ENCODE data around the gene RPS25.

The RPS25 gene

DNA sequence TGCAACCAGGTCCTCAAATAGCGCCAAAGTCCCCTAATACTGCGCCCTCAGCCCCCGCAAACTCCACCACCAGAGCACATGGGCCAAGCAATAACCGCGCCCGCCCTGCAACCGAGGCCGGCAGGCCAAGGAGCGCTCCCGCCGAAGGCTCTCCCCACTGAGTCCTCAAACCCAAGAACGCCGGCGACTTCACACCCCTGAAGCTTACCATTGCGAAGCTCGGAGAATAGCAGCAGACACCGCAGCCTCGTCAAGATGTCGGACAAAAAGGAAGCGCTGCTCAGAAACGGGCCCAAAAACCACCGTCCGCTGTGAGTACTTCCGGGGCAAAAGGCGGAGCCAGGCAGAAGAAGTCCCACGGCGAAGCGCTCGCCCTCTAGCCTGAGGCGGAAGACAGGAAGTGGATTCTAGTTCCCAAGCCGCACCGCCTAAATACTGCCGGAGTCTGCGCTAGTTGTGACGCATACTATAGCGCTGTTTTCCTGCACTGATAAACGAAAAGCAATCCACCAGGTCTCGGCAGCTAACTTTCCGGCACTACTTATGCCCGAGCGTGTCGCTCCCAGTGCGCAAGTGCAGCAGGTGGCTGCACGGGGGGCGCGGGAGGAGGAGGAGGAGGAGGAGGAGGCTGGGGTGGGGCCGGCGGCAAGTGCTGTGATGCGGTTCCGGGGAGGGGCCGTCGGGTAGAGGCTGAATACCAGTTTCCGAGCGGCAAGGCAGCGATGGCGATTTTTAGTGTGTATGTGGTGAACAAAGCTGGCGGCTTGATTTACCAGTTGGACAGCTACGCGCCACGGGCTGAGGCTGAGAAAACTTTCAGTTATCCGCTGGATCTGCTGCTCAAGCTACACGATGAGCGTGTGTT lies at the start of gene RPS25, which contains the start of gene TRAPPC4:
RPS25 (minus strand) TSS at position 270 of the 865 bp plus-strand sequence; CDS start at position 211, 59 bp downstream.
TRAPPC4 (plus strand) TSS at position 693 of the 865 bp plus-strand sequence; CDS start at position 723, 30 bp downstream.
- H3K4me2 ChIP-seq (ENCODE audit: low read depth, low read length, poor library complexity, severe bottlenecking): peak within 1 kb of the TSS; percentile 68
- H3K9me3 ChIP-seq (ENCODE audit: insufficient read depth, low read length): no peaks in the 10 kb centered on the region
- no peaks in the 10 kb centered on the region for H3K27me3 ChIP-seq (ENCODE audit: low read length)
- H3K27ac ChIP-seq (ENCODE audit: low read depth, low read length): peak within 1 kb of the TSS; percentile 96
- TF ChIP-seq, protein P1, sequence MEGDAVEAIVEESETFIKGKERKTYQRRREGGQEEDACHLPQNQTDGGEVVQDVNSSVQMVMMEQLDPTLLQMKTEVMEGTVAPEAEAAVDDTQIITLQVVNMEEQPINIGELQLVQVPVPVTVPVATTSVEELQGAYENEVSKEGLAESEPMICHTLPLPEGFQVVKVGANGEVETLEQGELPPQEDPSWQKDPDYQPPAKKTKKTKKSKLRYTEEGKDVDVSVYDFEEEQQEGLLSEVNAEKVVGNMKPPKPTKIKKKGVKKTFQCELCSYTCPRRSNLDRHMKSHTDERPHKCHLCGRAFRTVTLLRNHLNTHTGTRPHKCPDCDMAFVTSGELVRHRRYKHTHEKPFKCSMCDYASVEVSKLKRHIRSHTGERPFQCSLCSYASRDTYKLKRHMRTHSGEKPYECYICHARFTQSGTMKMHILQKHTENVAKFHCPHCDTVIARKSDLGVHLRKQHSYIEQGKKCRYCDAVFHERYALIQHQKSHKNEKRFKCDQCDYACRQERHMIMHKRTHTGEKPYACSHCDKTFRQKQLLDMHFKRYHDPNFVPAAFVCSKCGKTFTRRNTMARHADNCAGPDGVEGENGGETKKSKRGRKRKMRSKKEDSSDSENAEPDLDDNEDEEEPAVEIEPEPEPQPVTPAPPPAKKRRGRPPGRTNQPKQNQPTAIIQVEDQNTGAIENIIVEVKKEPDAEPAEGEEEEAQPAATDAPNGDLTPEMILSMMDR (IDR thresholded peaks at IDR 0.05; ENCODE audit: insufficient read depth, low read length, poor library complexity, severe bottlenecking): no peak
- no peak for TF ChIP-seq EZH2phosphoT487 (conservative IDR thresholded peaks at IDR 0.05; ENCODE audit: low read length)
- peaks cover 53% of the 10 kb centered on the region for H3F3A ChIP-seq (ENCODE audit: insufficient read depth)
- H4K20me1 ChIP-seq (ENCODE audit: low read depth, low read length): peaks cover 4% of the 10 kb centered on the region; the same call in 1 of the 2 replicates
- peak within 1 kb of the TSS; percentile 92 for H3K4me3 ChIP-seq (ENCODE audit: insufficient read depth, low read length, poor library complexity, severe bottlenecking)
- peak within 1 kb of the TSS; percentile 96 for H3K9ac ChIP-seq (ENCODE audit: low read length)
- H3K79me2 ChIP-seq (ENCODE audit: insufficient read depth, low read length): peaks cover 56% of the 10 kb centered on the region
- H2AFZ ChIP-seq (ENCODE audit: low read depth, low read length, severe bottlenecking): peak within 1 kb of the TSS; percentile 82
- H3K36me3 ChIP-seq (ENCODE audit: low read length): peaks cover 25% of the 10 kb centered on the region
- H3K9me2 ChIP-seq (replicated peaks; ENCODE audit: insufficient read depth, low read length): no peaks in the 10 kb centered on the region

DNA sequence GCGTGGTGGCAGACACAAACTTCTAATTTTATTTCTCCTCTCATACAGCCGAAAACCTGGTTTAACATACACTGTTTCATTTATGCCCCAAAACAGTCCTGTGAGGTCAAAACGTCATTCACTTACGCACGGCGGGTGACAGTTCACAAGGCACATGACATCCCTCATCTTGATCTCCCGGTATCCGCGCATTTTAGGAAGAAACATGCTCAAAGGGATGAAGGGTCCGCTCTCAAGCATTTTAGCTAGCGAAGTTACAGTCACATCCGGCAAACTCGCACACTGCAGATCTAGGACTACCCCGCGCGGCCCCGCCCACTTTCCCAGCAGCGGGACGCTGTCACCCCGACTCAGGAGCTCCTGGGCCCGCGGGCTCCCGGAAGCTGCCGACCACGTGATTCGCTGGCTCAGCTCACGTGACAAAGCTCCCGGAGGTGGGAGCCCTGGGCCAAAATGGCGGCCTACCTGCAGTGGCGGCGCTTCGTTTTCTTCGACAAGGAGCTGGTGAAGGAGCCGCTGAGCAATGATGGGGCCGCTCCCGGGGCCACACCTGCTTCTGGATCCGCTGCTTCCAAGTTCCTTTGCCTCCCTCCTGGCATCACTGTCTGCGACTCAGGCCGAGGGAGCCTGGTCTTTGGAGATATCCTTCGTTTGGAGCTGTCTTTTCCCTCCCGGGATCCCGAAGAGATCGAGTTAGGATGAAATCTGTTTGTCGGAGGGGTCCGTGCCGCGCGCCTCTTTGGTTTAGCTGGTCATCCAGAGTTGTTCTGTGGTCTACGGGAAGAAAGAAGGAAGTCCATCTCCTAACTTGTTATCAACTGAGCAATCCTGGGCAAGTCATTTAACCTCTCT lies 49.5 kb upstream of the RPS25 start, which contains the start of gene VPS11:
VPS11 (plus strand) TSS at position 448 of the 852 bp plus-strand sequence; CDS start at position 454, 6 bp downstream.
- no peak for TF ChIP-seq EZH2phosphoT487 (conservative IDR thresholded peaks at IDR 0.05; ENCODE audit: low read length)
- TF ChIP-seq, protein P1 (IDR thresholded peaks at IDR 0.05; ENCODE audit: insufficient read depth, low read length, poor library complexity, severe bottlenecking): no peak
- H3K27me3 ChIP-seq (ENCODE audit: low read length): no peaks in the 10 kb centered on the region
- peaks cover 35% of the 10 kb centered on the region for H3K79me2 ChIP-seq (ENCODE audit: insufficient read depth, low read length)
- no peaks in the 10 kb centered on the region for H3K9me3 ChIP-seq (ENCODE audit: insufficient read depth, low read length)
- peaks cover 3% of the 10 kb centered on the region; the same call in 1 of the 2 replicates for H3K36me3 ChIP-seq (ENCODE audit: low read length)
- H3K4me3 ChIP-seq (ENCODE audit: insufficient read depth, low read length, poor library complexity, severe bottlenecking): peak within 1 kb of the TSS; percentile 98
- no peaks in the 10 kb centered on the region for H4K20me1 ChIP-seq (ENCODE audit: low read depth, low read length)
- H3F3A ChIP-seq (ENCODE audit: insufficient read depth): peaks cover 14% of the 10 kb centered on the region; the same call in 1 of the 2 replicates
- H2AFZ ChIP-seq (ENCODE audit: low read depth, low read length, severe bottlenecking): peak within 1 kb of the TSS; percentile 88
- H3K9ac ChIP-seq (ENCODE audit: low read length): peak within 1 kb of the TSS; percentile 84
- no peaks in the 10 kb centered on the region for H3K9me2 ChIP-seq (replicated peaks; ENCODE audit: insufficient read depth, low read length)
- peak within 1 kb of the TSS; percentile 70 for H3K27ac ChIP-seq (ENCODE audit: low read depth, low read length)
- peak within 1 kb of the TSS; percentile 88 for H3K4me2 ChIP-seq (ENCODE audit: low read depth, low read length, poor library complexity, severe bottlenecking)

DNA sequence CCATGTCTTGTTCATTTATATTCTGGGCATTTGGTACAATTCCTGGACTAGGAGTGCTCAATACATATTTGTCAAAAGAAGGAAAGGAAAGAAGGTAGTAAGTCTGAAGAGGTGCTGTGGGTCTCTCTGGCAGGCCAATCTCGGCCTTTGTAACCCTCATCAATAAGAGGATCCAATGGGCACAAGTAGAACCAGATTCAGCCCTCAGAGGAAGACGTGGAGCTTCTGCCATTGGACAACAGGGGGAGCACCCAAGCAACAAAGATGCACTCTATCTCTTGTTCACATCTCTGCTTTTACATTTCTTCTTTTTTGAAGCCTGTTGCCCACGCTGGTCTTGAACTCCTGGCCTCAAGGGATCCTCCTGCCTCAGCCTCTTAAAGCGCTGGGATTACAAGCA lies 47.2 kb upstream of the RPS25 start:
- Histone ChIP-seq H3K4me2 (ENCODE audit: low read depth, low read length, poor library complexity, severe bottlenecking) (no peak overlapping the region), H3K9me2 (replicated peaks; ENCODE audit: insufficient read depth, low read length) (no peaks in the 10 kb centered on the region), H3K79me2 (ENCODE audit: insufficient read depth, low read length) (peaks cover 35% of the 10 kb centered on the region), H2AFZ (ENCODE audit: low read depth, low read length, severe bottlenecking) (no peak overlapping the region), H4K20me1 (ENCODE audit: low read depth, low read length) (no peaks in the 10 kb centered on the region), H3K27me3 (ENCODE audit: low read length) (no peaks in the 10 kb centered on the region), H3K9ac (ENCODE audit: low read length) (no peak overlapping the region), H3K36me3 (ENCODE audit: low read length) (no peaks in the 10 kb centered on the region; the same call in 1 of the 2 replicates), H3K9me3 (ENCODE audit: insufficient read depth, low read length) (no peaks in the 10 kb centered on the region), H3K27ac (ENCODE audit: low read depth, low read length) (no peak overlapping the region), H3K4me3 (ENCODE audit: insufficient read depth, low read length, poor library complexity, severe bottlenecking) (no peak overlapping the region), H3F3A (ENCODE audit: insufficient read depth) (peaks cover 14% of the 10 kb centered on the region; the same call in 1 of the 2 replicates)
- no peak for TF ChIP-seq EZH2phosphoT487 (conservative IDR thresholded peaks at IDR 0.05; ENCODE audit: low read length)
- TF ChIP-seq, protein P1 (IDR thresholded peaks at IDR 0.05; ENCODE audit: insufficient read depth, low read length, poor library complexity, severe bottlenecking): peak; percentile 38
